CD8-positive, alpha-beta memory T cell (primary cell): ENCODE data around the gene HOPX. TPM values are rescaled to one million over a fixed set of nuclear protein-coding genes. Genes with fewer than 3 reads are reported as not detected.
"Not testable (repeated sequence)": the region's sequence is repeated elsewhere in the genome, so short reads cannot be mapped to it uniquely, and the experiment has no call there.

Experiments
- CTCF ChIA-PET: fragments of 350-600 bp; sonication (Branson Sonifier 250); formaldehyde crosslinking; loops from one replicate; lab custom pipeline; 2021; ENCODE audit warnings: antibody characterized with exemption; lab: Charles Lee
- POLR2A ChIA-PET: fragments of 350-600 bp; sonication (Branson Sonifier 250); formaldehyde crosslinking; loops from one replicate; lab custom pipeline; 2021; ENCODE audit warnings: antibody characterized with exemption; lab: Charles Lee
- DNase-seq, 5 donors: peaks; one replicate each; pipeline versions ENCODE4 v3.0.0 to v3.0.0-alpha.2; 2020 to 2022; ENCODE audit warnings: mixed read lengths in 1 of 5
- H3K27ac ChIP-seq: one replicate; pipeline ENCODE4 v1.7.0; 2013; ENCODE audit warnings: low read depth, mild to moderate bottlenecking, low read length, moderate library complexity
- H3K27me3 ChIP-seq: 2 replicates; pipeline ENCODE4 v1.7.0; 2013; ENCODE audit warnings: low read length, mild to moderate bottlenecking; ENCODE audit not compliant: insufficient read depth, poor library complexity, severe bottlenecking
- H3K36me3 ChIP-seq: 2 replicates; pipeline ENCODE4 v1.7.0; 2013; ENCODE audit warnings: mild to moderate bottlenecking, low read length, moderate library complexity; ENCODE audit not compliant: insufficient read depth
- H3K4me1 ChIP-seq: 2 replicates; pipeline ENCODE4 v1.7.0; 2013; ENCODE audit warnings: mild to moderate bottlenecking, low read length, moderate library complexity; ENCODE audit not compliant: insufficient read depth
- H3K4me3 ChIP-seq: 2 replicates; pipeline ENCODE4 v1.7.0; 2013; ENCODE audit warnings: mild to moderate bottlenecking, low read length
- H3K9me3 ChIP-seq: 2 replicates; pipeline ENCODE4 v1.7.0; 2013; ENCODE audit warnings: mild to moderate bottlenecking, low read length
- H3K27ac Mint-ChIP-seq, 8 donors: one replicate each; pipeline ENCODE4 v1.8.0; 2020 to 2021; ENCODE audit warnings: mixed read lengths in 8 of 8, mild to moderate bottlenecking in 6 of 8, inconsistent platforms in 3 of 8, moderate library complexity in 3 of 8
- H3K27me3 Mint-ChIP-seq, 2 donors: one replicate each; pipeline ENCODE4 v1.8.0; 2020 to 2021; ENCODE audit warnings: mixed read lengths in 2 of 2, mild to moderate bottlenecking in 1 of 2, moderate library complexity in 1 of 2
- H3K36me3 Mint-ChIP-seq, 3 donors: one replicate each; pipeline ENCODE4 v1.8.0; 2020 to 2021; ENCODE audit warnings: mixed read lengths in 3 of 3, inconsistent platforms in 1 of 3, mild to moderate bottlenecking in 1 of 3
- H3K4me1 Mint-ChIP-seq, 3 donors: one replicate each; pipeline ENCODE4 v1.8.0; 2020 to 2021; ENCODE audit warnings: mixed read lengths in 3 of 3, inconsistent platforms in 1 of 3, mild to moderate bottlenecking in 1 of 3
- H3K4me3 Mint-ChIP-seq, 7 donors: one replicate each; pipeline ENCODE4 v1.8.0; 2020 to 2021; ENCODE audit warnings: mixed read lengths in 7 of 7, mild to moderate bottlenecking in 6 of 7, moderate library complexity in 4 of 7, inconsistent platforms in 2 of 7
- H3K9me3 Mint-ChIP-seq, 5 donors: one replicate each; pipeline ENCODE4 v1.8.0; 2020 to 2022; ENCODE audit warnings: mixed read lengths in 5 of 5, mild to moderate bottlenecking in 3 of 5, moderate library complexity in 2 of 5, inconsistent platforms in 1 of 5
- polyA plus RNA-seq: library from polyadenylated mRNA; unstranded; fragments of 300-500 nt; fragmentation: Illumina TruSeq; gene quantifications from one replicate; pipeline ENCODE4 v1.2.3, GENCODE V29; 2021
- total RNA-seq, 2 experiments: library from RNA; stranded (reverse); gene quantifications; one replicate each; pipeline ENCODE4 v1.2.3, GENCODE V29; 2021

HOPX gene
- total and polyA plus RNA-seq, 3 experiments from 2014 or later = 159 to 285 (median 171) TPM

- Histone ChIP-seq H3K4me3 (no peak overlapping the region), H3K36me3 (no peaks in the 10 kb centered on the region), H3K27me3 (no peaks in the 10 kb centered on the region), H3K27ac (no peak overlapping the region), H3K9me3 (no peaks in the 10 kb centered on the region), H3K4me1 (no peaks in the 10 kb centered on the region)
- H3K4me3 Mint-ChIP-seq = no peak overlapping the region
- H3K4me1 Mint-ChIP-seq = no peaks in the 10 kb centered on the region
- H3K36me3 Mint-ChIP-seq = peaks cover 0 to 24% (median 2%) of the 10 kb centered on the region in 3 donors
- CTCF ChIA-PET = no interaction called here
- H3K9me3 Mint-ChIP-seq = peaks cover 0 to 9% (median 7%) of the 10 kb centered on the region in 5 donors
- H3K27me3 Mint-ChIP-seq = peaks cover 13 to 33% of the 10 kb centered on the region in 2 donors
- no peak for DNase-seq
- H3K27ac Mint-ChIP-seq = peak overlapping the region in 1 of 8 donors; percentile 38
- POLR2A ChIA-PET = no interaction called here
Observed at GRCh38 chr4:56668267-56668666, 12.8 kb downstream of the HOPX start.

- H3K36me3 ChIP-seq, H3K27me3 ChIP-seq, H3K4me3 ChIP-seq, POLR2A ChIA-PET, H3K9me3 ChIP-seq, CTCF ChIA-PET, DNase-seq, H3K4me1 Mint-ChIP-seq, H3K27ac ChIP-seq, H3K4me1 ChIP-seq, H3K4me3 Mint-ChIP-seq, H3K27ac Mint-ChIP-seq, H3K9me3 Mint-ChIP-seq: not testable (repeated sequence)
- Mint-ChIP-seq H3K36me3 (peaks cover 0 to 24% (median 4%) of the 10 kb centered on the region in 3 donors), H3K27me3 (peaks cover 13 to 33% of the 10 kb centered on the region in 2 donors)
Observed at GRCh38 chr4:56667396-56667795, 13.7 kb downstream of the HOPX start.

GRCh38 chr4:56666279-56666678 is 14.8 kb downstream of the HOPX start:
- no peak overlapping the region for H3K27ac ChIP-seq
- no peaks in the 10 kb centered on the region for H3K36me3 ChIP-seq
- H3K4me3 ChIP-seq = no peak overlapping the region
- Mint-ChIP-seq H3K4me1 (no peaks in the 10 kb centered on the region), H3K27ac (no peak overlapping the region), H3K9me3 (peaks cover 0 to 9% (median 7%) of the 10 kb centered on the region in 5 donors), H3K4me3 (no peak overlapping the region), H3K27me3 (peaks cover 13 to 35% of the 10 kb centered on the region in 2 donors), H3K36me3 (peaks cover 0 to 24% (median 4%) of the 10 kb centered on the region in 3 donors)
- no peaks in the 10 kb centered on the region for H3K9me3 ChIP-seq
- CTCF ChIA-PET = interaction anchor here (0.5 kb wide), 1 partner anchor 62 kb away, joined by 4 read pairs; no protein-coding TSS in a partner anchor
- H3K27me3 ChIP-seq = no peaks in the 10 kb centered on the region
- DNase-seq = no peak
- POLR2A ChIA-PET = no interaction called here
- H3K4me1 ChIP-seq = no peaks in the 10 kb centered on the region

- H3K36me3 ChIP-seq = no peaks in the 10 kb centered on the region
- H3K9me3 ChIP-seq = no peaks in the 10 kb centered on the region
- H3K27me3 Mint-ChIP-seq = peaks cover 13 to 37% of the 10 kb centered on the region in 2 donors
- no peak overlapping the region for H3K4me3 Mint-ChIP-seq
- no peaks in the 10 kb centered on the region for H3K4me1 ChIP-seq
- no peaks in the 10 kb centered on the region for H3K4me1 Mint-ChIP-seq
- no peak overlapping the region for H3K4me3 ChIP-seq
- ChIA-PET CTCF (no interaction called here), POLR2A (no interaction called here)
- peaks cover 0 to 9% (median 7%) of the 10 kb centered on the region in 5 donors for H3K9me3 Mint-ChIP-seq
- H3K27me3 ChIP-seq = no peaks in the 10 kb centered on the region
- DNase-seq = no peak
- H3K27ac ChIP-seq = no peak overlapping the region
- H3K27ac Mint-ChIP-seq = no peak overlapping the region
- peaks cover 0 to 24% (median 4%) of the 10 kb centered on the region in 3 donors for H3K36me3 Mint-ChIP-seq
Observed at GRCh38 chr4:56665781-56666180, 15.3 kb downstream of the HOPX start.

GRCh38 chr4:56662782-56663468 is 18.2 kb downstream of the HOPX start:
- no peaks in the 10 kb centered on the region for H3K4me1 ChIP-seq
- ChIA-PET CTCF (no interaction called here), POLR2A (no interaction called here)
- no peaks in the 10 kb centered on the region for H3K36me3 ChIP-seq
- DNase-seq = no peak
- H3K9me3 Mint-ChIP-seq = no peaks in the 10 kb centered on the region
- H3K4me1 Mint-ChIP-seq = peaks cover 4 to 5% (median 4%) of the 10 kb centered on the region in 3 donors
- no peak overlapping the region for H3K27ac ChIP-seq
- no peaks in the 10 kb centered on the region for H3K9me3 ChIP-seq
- H3K27me3 Mint-ChIP-seq = peaks cover 6 to 40% of the 10 kb centered on the region in 2 donors
- peaks cover 0 to 12% (median 4%) of the 10 kb centered on the region in 3 donors for H3K36me3 Mint-ChIP-seq
- H3K27ac Mint-ChIP-seq = no peak overlapping the region
- no peak overlapping the region for H3K4me3 ChIP-seq
- no peaks in the 10 kb centered on the region for H3K27me3 ChIP-seq
- H3K4me3 Mint-ChIP-seq = peak overlapping the region in 1 of 7 donors; percentile 9

GRCh38 chr4:56659946-56660345 is 21.1 kb downstream of the HOPX start:
- no peak overlapping the region for H3K27ac ChIP-seq
- H3K9me3 ChIP-seq = no peaks in the 10 kb centered on the region
- Mint-ChIP-seq H3K36me3 (peaks cover 0 to 4% (median 2%) of the 10 kb centered on the region in 3 donors), H3K9me3 (no peaks in the 10 kb centered on the region), H3K27me3 (peaks cover 8 to 21% of the 10 kb centered on the region in 2 donors), H3K27ac (peak overlapping the region in 1 of 8 donors; percentile 6), H3K4me1 (peaks cover 23 to 27% (median 23%) of the 10 kb centered on the region in 3 donors), H3K4me3 (no peak overlapping the region)
- ChIA-PET POLR2A (no interaction called here), CTCF (no interaction called here)
- no peak for DNase-seq
- H3K4me3 ChIP-seq = no peak overlapping the region
- no peaks in the 10 kb centered on the region for H3K27me3 ChIP-seq
- H3K36me3 ChIP-seq = no peaks in the 10 kb centered on the region
- H3K4me1 ChIP-seq = peaks cover 6% of the 10 kb centered on the region

- ChIA-PET CTCF (interaction anchor here (1.0 to 2.2 kb wide), 3 partner anchors 9 to 141 kb away, joined by 4 to 7 read pairs (median 5); no protein-coding TSS in a partner anchor), POLR2A (no interaction called here)
- Mint-ChIP-seq H3K36me3 (peaks cover 0 to 5% (median 2%) of the 10 kb centered on the region in 3 donors), H3K4me3 (peak overlapping the region in 1 of 7 donors; percentile 88), H3K4me1 (peaks cover 37 to 41% (median 38%) of the 10 kb centered on the region in 3 donors), H3K9me3 (no peaks in the 10 kb centered on the region), H3K27ac (peak overlapping the region in 4 of 8 donors; percentile 42 to 83 (median 66)), H3K27me3 (peaks cover 7 to 11% of the 10 kb centered on the region in 2 donors)
- H3K9me3 ChIP-seq = no peaks in the 10 kb centered on the region
- no peak overlapping the region for H3K27ac ChIP-seq
- no peak for DNase-seq
- peaks cover 20% of the 10 kb centered on the region for H3K4me1 ChIP-seq
- no peaks in the 10 kb centered on the region for H3K27me3 ChIP-seq
- H3K36me3 ChIP-seq = no peaks in the 10 kb centered on the region
- H3K4me3 ChIP-seq = no peak overlapping the region
Observed at GRCh38 chr4:56658528-56658927, 22.6 kb downstream of the HOPX start.

- Mint-ChIP-seq H3K27me3 (peaks cover 7 to 11% of the 10 kb centered on the region in 2 donors), H3K36me3 (peaks cover 0 to 5% (median 2%) of the 10 kb centered on the region in 3 donors), H3K4me1 (peaks cover 42 to 46% (median 42%) of the 10 kb centered on the region in 3 donors), H3K9me3 (no peaks in the 10 kb centered on the region), H3K4me3 (peak overlapping the region in 6 of 7 donors; percentile 38 to 90 (median 86)), H3K27ac (peak overlapping the region; percentile 42 to 94 (median 86))
- Histone ChIP-seq H3K27me3 (no peaks in the 10 kb centered on the region), H3K4me3 (no peak overlapping the region), H3K36me3 (no peaks in the 10 kb centered on the region), H3K27ac (no peak overlapping the region), H3K4me1 (peaks cover 25% of the 10 kb centered on the region), H3K9me3 (no peaks in the 10 kb centered on the region)
- POLR2A ChIA-PET = no interaction called here
- CTCF ChIA-PET = interaction anchor here (1.0 to 2.2 kb wide), 2 partner anchors 82 to 142 kb away, joined by 4 to 7 read pairs; no protein-coding TSS in a partner anchor
- DNase-seq = no peak
Observed at GRCh38 chr4:56657818-56658217, 23.3 kb downstream of the HOPX start.
